Measurements from ENCODE around the gene NEMP2.

The NEMP2 gene

DNA sequence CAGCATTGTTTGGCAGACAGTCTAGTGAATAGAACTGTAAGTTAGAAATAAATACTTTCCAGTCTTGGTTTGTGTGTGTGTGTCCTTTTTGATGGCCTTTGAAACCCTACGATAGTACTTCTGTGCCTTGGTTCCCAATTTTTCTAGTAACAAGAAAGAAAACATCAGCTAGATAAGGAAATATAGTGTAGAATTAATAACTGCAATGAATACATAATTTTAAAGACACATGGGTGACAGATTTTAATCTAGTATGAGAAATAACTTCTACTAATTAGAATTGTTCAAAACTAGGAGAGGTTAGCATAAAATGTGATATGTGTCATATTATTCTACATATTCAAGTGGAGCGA lies 44.5 kb upstream of the NEMP2 start:
- Histone ChIP-seq H3K27me3 (ENCODE audit: insufficient read depth, low read depth, severe bottlenecking) (no peaks in the 10 kb centered on the region), H3K27ac (no peak overlapping the region), H3K9me3 (ENCODE audit: severe bottlenecking) (no peaks in the 10 kb centered on the region), H3K36me3 (no peaks in the 10 kb centered on the region), H3K4me3 (ENCODE audit: low read depth, low read length) (no peak overlapping the region)
- no peak for DNase-seq
- TF ChIP-seq, protein P1, sequence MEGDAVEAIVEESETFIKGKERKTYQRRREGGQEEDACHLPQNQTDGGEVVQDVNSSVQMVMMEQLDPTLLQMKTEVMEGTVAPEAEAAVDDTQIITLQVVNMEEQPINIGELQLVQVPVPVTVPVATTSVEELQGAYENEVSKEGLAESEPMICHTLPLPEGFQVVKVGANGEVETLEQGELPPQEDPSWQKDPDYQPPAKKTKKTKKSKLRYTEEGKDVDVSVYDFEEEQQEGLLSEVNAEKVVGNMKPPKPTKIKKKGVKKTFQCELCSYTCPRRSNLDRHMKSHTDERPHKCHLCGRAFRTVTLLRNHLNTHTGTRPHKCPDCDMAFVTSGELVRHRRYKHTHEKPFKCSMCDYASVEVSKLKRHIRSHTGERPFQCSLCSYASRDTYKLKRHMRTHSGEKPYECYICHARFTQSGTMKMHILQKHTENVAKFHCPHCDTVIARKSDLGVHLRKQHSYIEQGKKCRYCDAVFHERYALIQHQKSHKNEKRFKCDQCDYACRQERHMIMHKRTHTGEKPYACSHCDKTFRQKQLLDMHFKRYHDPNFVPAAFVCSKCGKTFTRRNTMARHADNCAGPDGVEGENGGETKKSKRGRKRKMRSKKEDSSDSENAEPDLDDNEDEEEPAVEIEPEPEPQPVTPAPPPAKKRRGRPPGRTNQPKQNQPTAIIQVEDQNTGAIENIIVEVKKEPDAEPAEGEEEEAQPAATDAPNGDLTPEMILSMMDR (IDR thresholded peaks at IDR 0.05; ENCODE audit: low read depth, low read length), result no peak

DNA sequence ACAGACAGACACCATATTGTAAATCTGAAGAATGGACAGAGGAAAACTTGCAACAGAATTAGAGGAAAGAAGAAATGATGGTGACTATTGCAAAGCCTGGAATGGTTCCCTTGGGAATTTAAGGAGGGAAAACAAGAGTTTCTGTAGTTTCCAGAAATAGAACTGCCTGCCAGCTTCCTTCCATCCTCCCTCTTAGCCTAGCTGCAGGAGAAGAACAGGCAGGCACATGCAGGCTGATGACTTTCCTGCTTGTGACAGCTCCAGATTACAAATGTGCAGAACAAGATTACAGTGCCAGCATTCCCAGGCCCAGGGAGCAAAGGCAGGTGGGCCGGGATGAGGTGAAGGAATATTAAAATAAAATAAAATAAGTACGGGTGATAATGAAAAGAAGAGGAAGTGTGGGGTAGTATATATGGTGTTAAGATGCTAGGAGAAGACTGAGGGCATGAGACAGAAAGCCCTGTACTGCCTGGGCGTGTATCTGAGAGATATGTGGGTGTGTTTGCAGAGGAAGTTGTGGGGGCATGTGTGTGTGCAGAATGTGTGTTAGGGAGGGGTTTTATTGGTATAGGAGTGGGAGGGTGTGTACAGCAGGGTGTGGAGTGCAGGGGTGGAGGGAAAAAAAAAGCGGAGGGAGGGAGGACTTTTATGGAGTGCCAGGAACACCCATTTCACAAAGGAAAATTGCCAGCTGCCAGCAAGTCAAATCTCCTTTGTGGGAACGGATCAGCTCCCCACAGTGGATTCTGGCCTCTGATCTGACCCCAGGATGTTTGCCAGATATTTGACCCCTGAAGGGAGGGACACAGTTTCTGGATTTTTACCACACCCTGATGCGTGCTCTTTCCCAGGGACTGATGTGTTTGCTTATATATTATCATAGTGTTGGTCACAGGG lies 43.9 kb upstream of the NEMP2 start:
- Histone ChIP-seq H3K9me3 (ENCODE audit: severe bottlenecking) (no peaks in the 10 kb centered on the region), H3K4me3 (ENCODE audit: low read depth, low read length) (no peak overlapping the region), H3K27ac (no peak overlapping the region), H3K36me3 (no peaks in the 10 kb centered on the region), H3K27me3 (ENCODE audit: insufficient read depth, low read depth, severe bottlenecking) (no peaks in the 10 kb centered on the region)
- no peak for DNase-seq
- TF ChIP-seq, protein P1 (IDR thresholded peaks at IDR 0.05; ENCODE audit: low read depth, low read length), result no peak

DNA sequence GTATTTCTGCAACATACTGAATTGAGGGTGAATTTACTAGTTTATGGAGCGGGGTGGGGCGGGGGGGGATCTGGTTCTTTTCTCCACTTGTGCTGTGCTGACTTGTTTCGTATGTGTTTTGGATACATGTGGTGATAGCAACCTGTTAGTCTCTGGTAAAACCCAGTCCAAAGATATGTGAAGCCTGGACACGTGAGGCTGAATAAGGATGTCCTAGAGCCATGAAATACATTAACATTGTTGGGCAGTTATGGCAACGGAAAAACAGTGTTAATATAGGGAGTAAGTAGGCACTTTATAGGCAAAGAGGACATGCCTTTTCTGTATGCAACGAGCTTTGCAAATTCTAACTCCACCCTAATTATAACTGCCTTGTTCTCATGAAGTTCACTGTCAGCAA lies 42.1 kb upstream of the NEMP2 start:
- Histone ChIP-seq H3K9me3 (ENCODE audit: severe bottlenecking) (no peaks in the 10 kb centered on the region), H3K4me3 (ENCODE audit: low read depth, low read length) (no peak overlapping the region), H3K27ac (no peak overlapping the region), H3K27me3 (ENCODE audit: insufficient read depth, low read depth, severe bottlenecking) (no peaks in the 10 kb centered on the region), H3K36me3 (no peaks in the 10 kb centered on the region)
- TF ChIP-seq, protein P1 (IDR thresholded peaks at IDR 0.05; ENCODE audit: low read depth, low read length), result no peak
- DNase-seq, result no peak

DNA sequence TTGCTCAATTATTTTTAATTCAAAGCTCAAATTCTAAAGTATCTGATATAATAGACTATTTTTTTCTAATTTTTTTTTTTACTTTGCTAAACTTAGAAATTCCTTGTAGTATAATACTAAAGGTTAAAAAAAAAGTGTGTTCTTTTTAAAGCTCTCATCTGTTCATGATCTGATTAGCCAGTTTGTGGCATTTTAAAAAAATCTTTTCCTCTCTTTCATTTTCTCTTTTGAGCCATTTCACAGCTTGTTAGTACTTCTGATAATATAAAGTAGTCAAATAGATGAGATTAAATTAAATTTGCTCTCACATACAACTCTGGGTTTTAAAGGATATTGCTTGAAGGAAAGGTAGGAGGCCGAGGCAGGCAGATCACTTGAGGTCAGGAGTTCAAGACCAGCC lies 40.7 kb upstream of the NEMP2 start:
- TF ChIP-seq, protein P1 (IDR thresholded peaks at IDR 0.05; ENCODE audit: low read depth, low read length), result no peak
- no peaks in the 10 kb centered on the region for H3K9me3 ChIP-seq (ENCODE audit: severe bottlenecking)
- H3K27ac ChIP-seq, result no peak overlapping the region
- H3K36me3 ChIP-seq, result no peaks in the 10 kb centered on the region
- no peaks in the 10 kb centered on the region for H3K27me3 ChIP-seq (ENCODE audit: insufficient read depth, low read depth, severe bottlenecking)
- no peak for DNase-seq
- no peak overlapping the region for H3K4me3 ChIP-seq (ENCODE audit: low read depth, low read length)

DNA sequence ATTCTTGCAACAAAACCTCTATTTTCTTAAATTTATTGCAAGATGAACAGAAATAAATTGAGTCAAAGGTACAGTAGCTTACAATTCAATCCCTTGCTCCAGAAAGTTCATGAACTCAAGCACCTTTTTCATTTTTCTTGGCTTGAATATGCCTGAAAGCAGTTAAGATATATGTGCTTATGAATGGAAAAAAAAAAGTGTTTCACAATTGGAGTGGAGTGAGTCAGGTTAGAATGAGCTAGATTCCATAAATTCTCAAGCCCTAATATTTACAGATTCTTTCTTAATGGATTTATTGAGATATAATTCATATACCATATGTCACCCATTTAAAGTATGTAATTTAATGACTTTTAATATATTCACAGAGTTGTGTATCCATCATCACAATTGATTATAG lies 39.6 kb upstream of the NEMP2 start:
- H3K27ac ChIP-seq, result no peak overlapping the region
- TF ChIP-seq, protein P1 (IDR thresholded peaks at IDR 0.05; ENCODE audit: low read depth, low read length), result no peak
- DNase-seq, result no peak
- no peaks in the 10 kb centered on the region for H3K27me3 ChIP-seq (ENCODE audit: insufficient read depth, low read depth, severe bottlenecking)
- H3K9me3 ChIP-seq (ENCODE audit: severe bottlenecking), result no peaks in the 10 kb centered on the region
- no peak overlapping the region for H3K4me3 ChIP-seq (ENCODE audit: low read depth, low read length)
- H3K36me3 ChIP-seq, result no peaks in the 10 kb centered on the region

DNA sequence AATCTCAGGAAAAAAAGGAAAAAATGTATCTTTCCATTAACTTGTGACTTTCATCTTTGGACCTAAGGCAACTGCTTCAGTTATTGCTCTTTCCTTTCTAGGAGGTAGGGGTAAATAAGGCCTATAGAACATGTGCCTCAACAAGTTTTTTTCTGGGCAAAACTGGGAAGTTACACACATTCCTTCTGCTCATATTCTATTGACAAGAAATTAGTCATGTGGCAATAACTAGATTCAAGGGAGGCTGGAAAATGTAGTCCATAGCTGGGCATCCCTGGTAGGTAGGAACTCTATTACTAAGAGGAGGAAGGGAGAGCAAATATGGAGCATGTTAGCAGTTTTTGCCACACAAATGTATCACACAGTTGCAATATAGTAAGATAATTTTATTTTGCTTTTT lies 37.7 kb upstream of the NEMP2 start:
- no peaks in the 10 kb centered on the region for H3K27me3 ChIP-seq (ENCODE audit: insufficient read depth, low read depth, severe bottlenecking)
- DNase-seq, result no peak
- no peak overlapping the region for H3K4me3 ChIP-seq (ENCODE audit: low read depth, low read length)
- H3K9me3 ChIP-seq (ENCODE audit: severe bottlenecking), result peaks cover 8% of the 10 kb centered on the region
- no peak overlapping the region for H3K27ac ChIP-seq
- H3K36me3 ChIP-seq, result no peaks in the 10 kb centered on the region
- TF ChIP-seq, protein P1 (IDR thresholded peaks at IDR 0.05; ENCODE audit: low read depth, low read length), result no peak
